Left lobe of liver (tissue), 2 donors: ENCODE measurements around the gene CDK6. TPM values are rescaled to one million over a fixed set of nuclear protein-coding genes. Genes with fewer than 3 reads are reported as not detected.

ENCODE experiments used
- ATAC-seq: fragments of 200-7000 bp; cut with Tn5 transposase; one replicate; pipeline ENCODE4 v1.9.1; 2020; ENCODE audit warnings: mild to moderate bottlenecking, moderate library complexity
- DNase-seq: peaks from one replicate; pipeline ENCODE4 v3.0.0-alpha.2; 2020; ENCODE audit warnings: low spot score
- total RNA-seq: library from RNA; stranded (reverse); gene quantifications from one replicate; pipeline ENCODE4 v1.2.1, GENCODE V29; 2021
- donor health status: DM: no; HTN: no; CAD: no; lungs with moderate emphysema.
- donor health status: DM: no; HTN: yes; CAD: no.

Gene CDK6
- total RNA-seq, 1 donor from 2014 or later = 15.3 TPM

DNA sequence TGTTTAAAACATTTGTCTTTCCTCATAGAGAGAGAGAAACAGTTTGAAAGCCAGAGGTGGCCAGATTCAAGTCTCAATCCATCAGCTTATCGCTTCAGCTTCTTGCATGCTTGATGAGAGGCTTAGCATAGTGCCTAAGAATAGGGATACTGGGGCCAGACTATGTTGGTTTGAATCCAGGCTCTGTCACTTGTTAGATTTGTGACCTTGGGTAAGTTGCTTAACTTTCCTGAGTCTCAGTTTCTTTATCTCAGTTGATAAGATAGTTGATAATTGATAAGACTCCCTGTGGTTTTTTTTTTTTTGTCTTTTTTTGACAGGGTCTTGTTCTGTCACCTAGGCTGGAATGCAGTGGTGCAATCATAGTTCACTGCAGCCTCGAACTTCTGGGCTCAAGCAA lies 12.1 kb upstream of the CDK6 start:
- DNase-seq (no peak), ATAC-seq (no peak)

DNA sequence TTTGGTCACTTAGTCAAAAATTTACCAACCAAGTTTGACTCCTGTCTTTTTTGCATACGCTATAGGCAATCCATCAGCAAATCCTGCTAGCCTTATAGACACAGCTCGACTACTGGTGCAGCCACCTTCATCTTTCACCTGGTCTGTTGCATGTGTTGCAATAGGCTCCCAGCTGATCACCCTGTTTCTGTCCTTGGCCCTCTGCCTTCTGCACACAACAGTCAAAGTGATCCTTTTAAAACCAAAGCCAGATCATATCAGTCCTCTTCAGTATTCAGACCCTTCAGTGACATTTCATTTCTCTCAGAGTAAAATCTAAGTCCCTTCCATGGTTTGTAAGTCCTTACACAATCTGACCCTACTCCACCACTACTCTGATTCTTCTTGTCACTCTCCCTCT lies 10.9 kb upstream of the CDK6 start:
- ATAC-seq (peak; percentile 56), DNase-seq (no peak)

DNA sequence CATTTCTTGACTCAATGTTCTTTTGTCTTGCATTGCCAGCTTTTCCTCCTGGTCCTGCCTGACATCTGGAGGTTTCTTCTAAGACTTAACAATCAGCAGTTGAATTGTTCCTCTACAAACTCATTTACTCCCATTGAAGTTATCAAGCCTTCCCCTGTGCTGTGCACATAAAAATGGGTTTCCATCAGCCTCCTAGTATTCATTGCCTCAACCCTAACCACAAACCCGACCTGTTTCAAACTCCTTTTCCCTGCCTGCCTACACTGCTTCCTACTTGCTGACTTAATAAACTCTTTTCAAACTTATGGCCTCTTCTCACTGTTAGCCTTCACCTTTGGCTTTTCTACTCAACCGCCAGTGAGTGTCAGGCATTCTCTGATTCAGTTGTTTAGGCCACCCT lies 9.4 kb upstream of the CDK6 start:
- DNase-seq (no peak), ATAC-seq (no peak)

DNA sequence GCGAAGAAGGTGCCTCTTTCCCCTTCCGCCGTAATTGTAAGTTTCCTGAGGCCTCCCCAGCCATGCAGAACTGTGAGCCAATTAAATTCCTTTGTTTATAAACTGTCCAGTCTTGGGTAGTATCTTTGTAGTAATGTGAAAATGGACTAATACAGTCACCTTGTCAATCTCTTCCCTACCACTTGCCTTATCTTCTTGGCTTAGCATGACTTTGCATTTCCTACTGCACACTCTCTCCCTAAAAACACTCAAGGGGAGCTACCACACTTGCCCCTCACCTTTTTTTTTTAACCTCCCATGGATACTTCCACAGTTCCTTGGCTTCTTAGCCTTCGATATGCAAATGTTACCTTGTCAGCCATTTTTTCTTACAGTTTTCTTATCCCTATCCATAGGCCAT lies 7.4 kb upstream of the CDK6 start:
- ATAC-seq (no peak), DNase-seq (no peak)

DNA sequence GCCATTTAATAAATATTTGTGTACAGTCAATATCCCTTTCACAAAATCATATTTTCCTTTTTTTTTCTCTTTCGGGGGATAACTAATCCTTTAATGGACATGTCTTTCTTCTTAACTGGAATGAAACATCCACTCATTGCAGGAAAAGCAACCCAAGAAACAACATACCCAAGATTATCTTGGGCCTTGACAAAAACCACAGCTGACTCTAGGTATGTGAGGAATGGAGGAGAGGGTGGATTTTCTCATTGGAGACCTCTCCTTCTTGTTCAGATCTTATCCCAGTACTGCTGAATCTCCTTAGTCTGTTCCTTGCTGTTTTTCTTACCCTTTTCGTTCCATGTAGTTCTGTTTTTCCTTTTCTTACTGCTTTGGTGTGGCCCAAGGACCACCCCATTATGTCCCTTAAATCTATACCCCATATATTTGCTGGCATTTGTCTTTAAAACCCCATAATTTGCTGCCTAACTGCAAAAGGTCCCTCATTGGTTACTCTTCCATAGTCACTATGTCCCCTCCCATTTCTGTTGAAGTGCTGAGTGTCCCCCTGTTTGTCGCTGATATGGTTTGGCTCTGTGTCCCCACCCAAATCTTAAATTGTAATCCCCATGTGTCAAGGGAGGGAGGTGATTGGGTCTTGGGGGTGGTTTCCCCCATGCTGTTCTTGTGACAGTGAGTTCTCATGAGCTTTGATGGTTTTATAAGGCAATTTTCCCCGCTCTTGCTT lies 6.8 kb upstream of the CDK6 start:
- no peak for ATAC-seq
- no peak for DNase-seq

DNA sequence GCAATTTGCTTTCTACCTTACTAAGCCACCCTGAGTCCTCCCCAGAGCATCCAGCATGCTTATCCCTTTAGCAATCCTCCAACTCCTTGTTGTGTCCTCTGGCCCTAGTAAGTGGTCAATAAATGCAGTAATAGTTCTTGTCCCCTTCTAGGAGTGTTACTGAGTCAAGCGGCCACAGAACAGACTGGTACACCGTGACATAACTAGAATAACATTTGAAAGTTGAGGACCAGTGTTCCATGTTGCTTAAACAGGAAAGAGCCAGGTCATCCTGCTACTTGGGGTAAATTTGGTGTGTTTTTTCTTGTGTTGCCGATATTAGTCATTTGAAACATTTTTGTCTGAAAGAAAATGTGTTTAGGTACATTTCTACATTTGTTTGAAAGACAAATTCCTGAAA lies 4.8 kb upstream of the CDK6 start:
- ATAC-seq (no peak), DNase-seq (no peak)

DNA sequence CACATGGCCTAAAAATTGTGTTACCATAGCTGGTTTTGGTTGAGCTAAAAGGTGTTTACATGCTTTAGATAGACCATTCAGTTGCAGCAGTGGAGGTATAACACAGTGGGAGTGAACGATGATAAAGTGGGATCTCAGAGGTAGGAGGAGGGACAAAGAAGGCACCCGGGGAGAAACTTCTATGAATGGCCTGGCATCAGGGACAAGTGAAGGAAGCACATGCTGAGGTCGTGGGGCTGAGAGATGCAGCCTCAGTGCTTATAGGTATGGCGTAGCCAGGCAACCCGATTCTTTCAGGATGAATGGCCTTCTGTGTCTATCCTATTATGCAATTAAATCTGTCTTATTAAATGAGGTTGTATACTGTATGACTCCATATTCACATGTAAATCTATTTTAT lies 3.9 kb upstream of the CDK6 start:
- no peak for ATAC-seq
- no peak for DNase-seq

DNA sequence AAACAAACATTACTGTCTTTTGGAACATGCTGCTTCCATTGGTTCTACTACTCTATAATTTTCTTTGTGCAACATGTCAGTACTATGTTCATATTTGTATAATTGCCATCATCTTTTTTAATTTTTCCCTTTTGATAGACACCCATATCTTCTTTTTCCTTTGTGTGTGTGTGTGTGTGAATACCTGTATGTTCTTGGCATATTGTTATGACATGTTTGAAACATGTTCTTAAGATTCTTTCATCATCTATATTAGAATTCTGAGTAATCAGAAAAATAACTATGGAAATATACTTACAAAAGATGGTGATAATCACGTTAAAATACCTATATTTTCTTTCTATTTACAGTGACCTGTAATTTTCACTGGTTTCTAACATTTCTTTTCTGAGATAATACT lies 3.5 kb upstream of the CDK6 start:
- ATAC-seq = no peak
- no peak for DNase-seq

DNA sequence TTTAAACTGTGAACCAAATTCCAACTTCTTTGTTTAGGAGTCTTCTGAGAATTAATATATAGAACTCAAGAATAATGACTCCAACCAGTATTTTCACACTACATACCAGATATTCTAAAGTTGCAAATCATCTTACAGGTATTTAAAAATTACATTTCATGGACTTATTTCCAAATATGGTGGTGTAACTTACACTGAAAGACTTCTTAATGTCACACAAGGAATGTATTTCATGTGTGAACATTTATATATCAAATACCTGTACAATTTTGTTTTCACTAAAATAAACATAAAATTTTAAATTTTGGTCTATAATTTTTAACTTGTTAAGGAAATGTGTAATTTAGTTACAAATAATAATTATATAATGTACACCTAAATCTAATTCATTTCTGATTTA lies 2.6 kb upstream of the CDK6 start:
- no peak for DNase-seq
- ATAC-seq = no peak

DNA sequence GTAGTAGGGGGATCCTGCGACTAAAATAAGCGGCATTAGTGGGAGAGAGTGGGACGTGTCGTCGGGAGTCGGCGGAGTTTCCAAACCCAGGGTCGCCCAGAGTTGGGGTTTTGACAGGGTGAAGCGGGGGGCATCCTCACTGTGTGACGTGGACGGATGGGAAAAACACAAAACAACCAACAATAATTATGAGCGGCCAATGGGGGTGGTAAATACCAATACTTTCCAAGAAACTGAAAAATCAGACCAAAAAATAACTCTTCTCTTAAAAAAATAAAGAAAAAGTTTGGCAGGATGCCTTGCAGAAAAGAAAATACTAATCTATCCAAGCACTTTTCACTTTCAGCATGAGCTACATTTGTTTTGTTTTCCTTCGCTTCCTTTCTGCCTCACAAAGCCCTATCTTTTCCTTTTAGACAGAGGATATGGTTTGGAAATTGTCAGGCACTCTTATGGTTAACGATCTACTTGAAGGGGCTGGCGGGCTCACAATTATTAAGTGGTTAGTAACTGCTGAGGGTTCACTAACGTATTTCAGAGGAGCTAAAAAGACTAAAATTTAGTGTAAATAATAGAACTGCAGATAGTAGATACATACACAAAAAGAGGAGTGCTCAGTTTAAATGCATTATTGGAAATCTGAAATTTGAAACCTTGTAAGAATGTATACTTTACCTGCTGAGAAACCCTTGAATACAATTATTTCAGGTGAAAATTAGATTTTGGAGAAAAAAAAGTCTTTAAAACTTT lies 802 bp upstream of the CDK6 start:
- DNase-seq (peak; percentile 44), ATAC-seq (no peak)

DNA sequence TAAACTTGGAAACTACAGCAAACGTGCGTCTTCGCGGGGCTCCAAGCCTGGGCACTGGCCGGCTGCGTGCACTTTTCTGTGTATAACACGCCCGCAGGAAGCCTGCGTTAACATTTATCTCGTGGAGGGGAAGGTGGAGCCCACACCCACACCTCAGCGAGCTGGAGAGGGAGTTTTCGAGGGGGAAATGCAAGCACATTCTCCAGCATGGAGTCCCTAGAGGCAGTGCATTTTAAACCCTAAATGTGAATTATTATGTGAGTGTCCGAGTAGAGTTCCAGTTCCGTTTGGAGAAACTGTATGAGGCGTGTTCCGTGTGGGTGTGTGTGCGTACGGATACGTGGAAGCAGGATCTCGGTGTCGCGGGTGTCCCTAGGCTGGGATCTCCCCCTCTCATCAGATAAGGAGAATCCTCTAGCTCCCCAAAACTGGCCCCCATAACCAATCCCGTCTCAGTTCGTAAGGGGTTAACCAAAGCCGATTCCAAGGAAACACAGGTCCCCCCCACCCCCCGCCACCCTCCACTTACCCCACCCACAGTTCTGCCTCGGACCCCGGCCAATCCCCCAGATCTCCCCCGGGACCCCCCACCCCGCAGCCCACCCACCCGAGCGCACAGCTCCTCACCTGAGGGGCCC lies 403 bp downstream of the CDK6 start:
- DNase-seq (peak; percentile 50), ATAC-seq (peak; percentile 1)

DNA sequence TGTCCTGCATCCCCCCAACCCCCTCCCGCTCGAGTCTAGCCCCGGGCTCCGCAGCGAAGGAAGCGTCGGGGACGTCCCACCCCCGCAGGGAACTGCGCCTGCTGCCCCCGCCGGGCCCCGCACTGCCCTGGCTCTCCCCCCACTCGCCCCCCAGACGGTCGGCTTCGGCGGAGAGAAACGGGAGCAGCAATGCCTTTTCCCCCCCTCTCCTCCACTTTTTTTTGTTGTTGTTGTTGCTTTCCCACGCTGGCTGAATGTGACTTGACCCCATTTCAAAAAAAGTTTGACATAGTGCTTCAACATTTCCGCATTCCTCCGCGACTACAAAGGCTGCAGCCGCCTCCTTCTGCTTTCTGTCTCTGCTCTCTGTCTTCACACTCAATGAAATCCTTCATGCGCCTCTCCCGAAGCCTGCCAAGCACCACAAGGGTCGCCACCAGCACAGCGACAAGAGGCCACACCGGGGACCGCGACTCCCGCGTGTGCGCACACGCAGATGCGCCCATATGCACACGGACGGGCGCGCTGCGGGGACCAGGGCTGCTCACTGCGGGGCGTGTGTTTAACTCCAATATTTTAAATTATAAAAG lies 1.0 kb downstream of the CDK6 start:
- DNase-seq = peak; percentile 65

DNA sequence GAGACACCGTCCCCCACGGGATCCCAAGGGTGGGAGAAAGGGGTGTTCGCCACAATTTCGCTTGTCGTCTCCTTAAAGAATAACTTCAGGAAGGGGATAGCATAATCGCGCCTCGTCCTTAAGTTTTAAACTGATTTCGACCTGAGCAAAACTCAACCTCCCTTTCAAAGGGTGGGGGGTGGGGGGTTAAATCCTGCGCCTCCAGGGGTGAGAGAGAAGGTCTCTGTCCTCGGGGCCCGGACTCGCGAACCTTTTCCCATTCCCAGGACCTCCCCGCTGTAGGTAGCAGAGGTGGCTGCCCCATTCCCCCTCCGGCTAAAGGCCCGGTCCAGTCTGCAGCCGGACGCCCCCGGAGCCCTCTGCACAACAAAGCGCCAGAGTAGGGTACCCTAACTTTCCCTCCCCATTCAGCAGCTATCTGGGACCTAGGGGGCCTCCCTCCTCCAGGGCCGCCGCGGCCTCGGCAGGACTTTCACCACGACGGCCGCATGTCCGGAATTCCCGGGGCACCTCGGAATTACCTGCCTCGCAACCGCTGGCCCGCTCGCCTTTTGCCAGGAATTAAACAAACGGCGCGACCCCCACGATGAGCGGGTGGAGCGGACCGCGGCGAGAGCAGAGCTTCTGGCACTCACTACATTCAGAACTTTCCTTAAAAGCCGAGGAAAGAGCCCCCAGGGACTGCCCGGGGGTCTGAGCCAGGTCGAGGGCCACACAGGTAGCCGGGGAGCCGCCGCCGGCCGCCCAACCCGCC lies 1.7 kb downstream of the CDK6 start:
- peak; percentile 2 for ATAC-seq
- peak; percentile 55 for DNase-seq

More for the DNA sequence above, 1.0 kb downstream of the CDK6 start:
- peak; percentile 9 for ATAC-seq

DNA sequence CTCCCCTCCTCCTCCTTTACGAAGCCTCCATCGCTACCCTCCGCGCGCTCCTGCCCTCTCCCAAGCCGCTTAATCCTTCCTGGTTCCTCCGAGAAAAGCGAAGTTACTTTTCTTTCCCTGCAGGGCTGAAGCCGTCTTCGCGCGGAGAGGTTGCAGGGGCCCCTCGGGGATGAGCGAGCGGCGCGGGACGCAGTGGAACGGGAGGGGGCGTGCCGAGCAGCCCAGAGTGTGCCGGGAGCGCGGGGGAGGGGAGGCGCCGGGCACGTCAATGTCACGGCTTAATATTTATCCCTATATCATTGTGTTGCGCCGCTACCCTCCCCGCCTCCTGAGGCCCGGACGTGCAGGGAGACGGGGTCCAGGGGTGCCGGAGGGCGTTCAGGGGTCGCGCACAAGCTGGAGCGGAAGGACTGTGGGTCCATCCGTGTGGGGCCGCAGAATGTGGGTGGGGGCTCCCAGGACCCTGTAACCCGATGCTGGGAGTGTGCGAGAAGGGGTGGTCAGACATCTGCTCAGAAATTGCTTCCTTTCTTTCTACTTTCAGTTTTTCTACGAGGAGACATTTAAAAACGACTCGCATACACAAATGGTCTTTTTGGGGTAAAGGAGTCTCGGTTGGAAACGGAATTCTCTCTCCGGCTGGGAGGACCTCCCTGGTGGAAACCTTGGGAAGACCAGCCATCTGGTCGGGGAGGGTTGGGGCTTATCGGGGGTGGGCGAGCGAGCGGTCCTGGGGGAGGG lies 2.4 kb downstream of the CDK6 start:
- peak; percentile 87 for DNase-seq
- peak; percentile 76 for ATAC-seq

DNA sequence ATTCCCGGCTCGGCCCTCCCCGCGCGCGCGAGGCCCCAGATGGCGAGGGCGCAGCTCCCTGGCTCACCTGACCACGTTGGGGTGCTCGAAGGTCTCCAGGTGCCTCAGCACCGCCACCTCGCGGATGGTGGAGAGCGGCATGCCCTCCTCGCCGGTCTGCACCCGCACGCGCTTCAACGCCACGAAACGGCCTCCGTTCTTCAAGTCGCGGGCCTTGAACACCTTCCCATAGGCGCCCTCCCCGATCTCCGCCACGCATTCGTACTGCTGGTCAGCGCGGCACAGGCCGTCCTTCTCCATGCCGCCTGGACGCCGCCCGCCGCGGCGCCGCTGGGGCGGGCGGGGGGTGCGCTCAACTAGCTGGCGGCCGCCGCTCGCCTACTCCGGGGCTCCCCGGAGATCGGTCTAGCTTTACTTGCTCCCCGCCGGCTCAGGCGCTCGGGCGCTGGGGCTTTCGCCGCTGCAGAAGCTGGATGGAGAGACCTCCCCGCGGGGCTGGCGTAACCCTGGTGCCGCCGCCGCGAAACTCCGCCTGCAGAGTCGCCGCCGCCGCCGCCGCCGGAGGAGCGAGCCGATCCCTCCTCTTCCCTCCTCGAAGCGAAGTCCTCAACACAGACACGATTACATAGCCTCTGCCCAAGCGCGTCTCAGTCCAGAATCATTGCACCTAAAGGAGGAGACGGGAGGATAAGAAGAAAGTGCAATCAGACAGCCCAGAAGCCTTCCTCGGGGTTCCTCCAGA lies 3.2 kb downstream of the CDK6 start:
- ATAC-seq = peak; percentile 83
- peak; percentile 88 for DNase-seq

DNA sequence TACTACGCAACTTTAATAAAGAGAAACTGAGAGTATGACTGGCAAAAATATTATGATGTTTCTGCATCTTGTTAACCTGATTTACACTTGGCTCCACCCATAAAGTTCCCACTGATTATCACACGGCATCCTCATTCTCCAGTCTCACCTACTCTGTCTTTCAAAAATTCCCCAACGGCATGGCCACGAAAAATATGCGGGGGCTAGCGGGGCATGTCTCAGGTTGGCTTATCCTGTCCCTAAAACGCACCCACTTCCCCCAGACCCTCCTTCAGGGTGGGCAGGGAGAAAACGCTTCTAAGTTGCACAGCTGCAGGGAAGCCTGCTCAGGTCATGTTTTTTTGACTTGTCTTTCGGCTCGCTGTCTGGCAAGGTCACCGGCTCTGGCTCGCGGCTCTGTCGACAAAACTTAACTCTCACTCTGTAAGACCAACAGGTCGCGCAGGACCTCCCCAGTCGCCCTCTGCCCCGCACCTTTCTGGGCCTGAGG lies 3.8 kb downstream of the CDK6 start:
- DNase-seq = no peak
- no peak for ATAC-seq

DNA sequence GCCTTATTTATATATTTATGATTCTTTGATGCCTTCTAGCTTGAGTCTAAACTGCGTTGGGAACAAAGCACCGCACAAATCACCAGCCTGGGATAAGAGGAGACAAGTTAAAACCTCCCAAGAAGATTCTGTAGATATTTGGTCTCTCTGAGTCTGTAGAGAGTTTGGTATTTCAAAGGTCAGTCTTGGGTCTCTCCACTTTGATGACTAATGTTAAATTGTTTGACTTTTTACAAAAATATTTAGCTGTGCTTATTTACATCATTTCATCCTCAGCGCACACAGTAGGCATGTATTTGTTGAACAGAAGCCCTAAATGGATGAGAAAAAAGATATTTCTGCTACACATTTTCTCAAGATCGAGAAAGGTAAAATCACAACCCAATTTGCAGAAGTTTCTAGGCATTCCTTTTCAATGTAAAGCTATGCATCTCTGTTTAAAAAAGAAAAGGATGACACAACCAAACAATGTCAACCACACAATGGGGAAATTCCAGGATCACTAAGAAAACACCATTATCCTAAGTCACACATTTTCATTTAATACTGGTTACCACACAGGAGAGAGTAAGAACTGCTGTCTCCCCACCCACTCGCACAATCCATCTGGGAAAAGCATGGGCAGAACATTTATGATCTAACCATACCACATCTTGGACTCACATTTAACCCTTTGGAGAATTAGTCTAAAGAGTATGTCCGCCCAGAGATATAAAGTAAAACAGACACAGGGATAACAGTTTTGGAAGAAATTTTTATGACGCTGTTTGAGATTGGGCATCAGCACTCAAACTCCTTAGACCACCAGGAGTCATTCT lies 4.4 kb downstream of the CDK6 start:
- ATAC-seq (no peak), DNase-seq (no peak)

DNA sequence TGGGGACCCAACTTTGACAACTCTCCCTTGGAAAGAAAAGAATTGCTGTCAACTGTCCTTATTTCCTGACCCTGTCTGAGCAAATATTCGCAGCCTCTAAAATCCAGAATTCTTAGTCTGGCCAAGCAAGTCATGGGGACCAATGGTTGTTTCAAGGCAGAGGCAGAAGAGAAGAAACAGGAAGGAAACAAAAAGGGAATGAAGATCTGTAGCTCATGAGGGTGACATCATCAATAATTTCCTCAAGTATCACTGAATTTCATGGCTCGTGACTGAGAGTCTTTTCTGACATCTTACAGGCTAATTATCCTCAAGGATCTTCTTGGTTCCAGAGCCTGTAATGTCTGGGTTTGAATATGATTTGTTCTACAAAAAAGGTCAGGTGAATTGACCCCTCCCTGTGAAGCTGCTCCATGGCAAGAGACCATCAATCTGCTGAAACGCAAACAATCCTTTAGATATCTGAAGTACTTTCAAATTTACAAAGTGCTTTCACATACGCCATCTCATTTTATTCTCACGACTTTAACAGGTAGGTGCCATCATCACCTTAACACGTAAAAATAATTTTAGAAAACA lies 5.8 kb downstream of the CDK6 start:
- ATAC-seq (no peak), DNase-seq (no peak)
